Hematopoietic multipotent progenitor cell treated with erythropoietin and hydrocortisone succinate and interleukin-3 and kit ligand, for 6 days (in vitro differentiated cells): ENCODE data around the gene GSTO2.
A peak's percentile ranks its signal among the peaks of the same experiment; 100 is the strongest.

Experiments
- DNase-seq: peaks from one replicate; pipeline ENCODE4 v3.0.0-alpha.2; 2015

GSTO2 gene

DNA sequence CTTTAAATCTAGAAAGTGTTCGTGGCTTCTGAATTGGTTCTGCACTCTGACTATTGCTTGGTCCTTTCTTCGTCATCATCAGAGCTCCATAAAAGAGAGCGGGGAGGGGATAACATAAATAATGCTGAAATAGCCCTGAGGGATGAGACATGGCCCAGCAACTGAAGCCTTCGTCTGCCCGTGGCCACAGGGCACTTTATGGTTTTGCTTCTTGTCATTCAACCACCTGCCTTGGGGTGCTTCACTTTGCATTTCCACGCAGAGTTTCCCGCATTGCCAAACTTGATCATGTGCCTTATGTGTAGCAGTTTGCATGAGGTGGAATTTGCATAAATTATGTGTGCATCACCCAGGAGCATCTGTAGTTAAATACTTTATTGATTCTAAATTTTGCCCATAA is 15.9 kb downstream of the GSTO2 start:
- DNase-seq, result no peak

- DNase-seq, result no peak
These were observed 18.0 kb downstream of the GSTO2 start for GRCh38 chr10:104286939-104287338.

DNA sequence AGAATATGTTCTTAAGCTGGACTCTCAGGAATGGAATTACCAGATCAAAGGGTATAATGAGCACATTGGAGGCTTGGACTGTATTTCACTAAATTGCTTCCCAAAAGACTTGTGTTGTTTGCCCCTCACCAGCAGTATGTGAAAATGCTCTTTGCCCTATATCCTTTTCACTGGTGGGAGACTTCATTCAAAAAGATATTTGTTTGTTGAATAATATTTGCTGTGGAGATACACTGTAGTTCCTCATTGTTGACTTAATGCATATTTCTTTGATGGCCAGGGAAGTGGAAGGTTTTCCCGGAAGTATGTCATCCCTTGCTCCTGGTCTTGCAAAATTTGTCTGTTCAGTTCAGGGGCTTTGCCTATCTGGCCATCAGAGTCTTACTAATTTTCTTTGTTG is 19.4 kb downstream of the GSTO2 start:
- DNase-seq, result no peak

- peak; percentile 94 for DNase-seq
These were observed 22.5 kb downstream of the GSTO2 start for GRCh38 chr10:104291439-104291951.

DNA sequence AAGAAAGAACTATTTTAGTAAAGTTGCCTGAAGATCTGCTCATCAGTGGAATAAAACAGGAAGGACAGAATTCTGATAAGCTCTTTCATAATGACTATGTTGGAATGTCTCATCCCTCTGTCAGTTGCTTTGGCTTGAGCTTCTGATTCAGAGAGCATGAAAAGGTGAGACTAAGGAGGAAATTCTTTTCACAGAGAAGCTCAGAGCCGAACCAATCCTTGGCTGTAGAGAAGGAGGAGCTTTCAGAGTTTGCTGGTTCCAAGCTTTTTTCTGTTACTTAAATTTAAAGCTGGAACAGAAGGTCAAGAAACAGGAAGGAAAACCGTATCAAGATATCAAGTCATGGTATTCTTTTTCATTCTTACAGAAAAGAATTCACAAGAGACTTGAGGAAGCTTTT is 24.0 kb downstream of the GSTO2 start:
- no peak for DNase-seq

- DNase-seq, result no peak
These were observed 24.9 kb downstream of the GSTO2 start for GRCh38 chr10:104293781-104294321.

DNA sequence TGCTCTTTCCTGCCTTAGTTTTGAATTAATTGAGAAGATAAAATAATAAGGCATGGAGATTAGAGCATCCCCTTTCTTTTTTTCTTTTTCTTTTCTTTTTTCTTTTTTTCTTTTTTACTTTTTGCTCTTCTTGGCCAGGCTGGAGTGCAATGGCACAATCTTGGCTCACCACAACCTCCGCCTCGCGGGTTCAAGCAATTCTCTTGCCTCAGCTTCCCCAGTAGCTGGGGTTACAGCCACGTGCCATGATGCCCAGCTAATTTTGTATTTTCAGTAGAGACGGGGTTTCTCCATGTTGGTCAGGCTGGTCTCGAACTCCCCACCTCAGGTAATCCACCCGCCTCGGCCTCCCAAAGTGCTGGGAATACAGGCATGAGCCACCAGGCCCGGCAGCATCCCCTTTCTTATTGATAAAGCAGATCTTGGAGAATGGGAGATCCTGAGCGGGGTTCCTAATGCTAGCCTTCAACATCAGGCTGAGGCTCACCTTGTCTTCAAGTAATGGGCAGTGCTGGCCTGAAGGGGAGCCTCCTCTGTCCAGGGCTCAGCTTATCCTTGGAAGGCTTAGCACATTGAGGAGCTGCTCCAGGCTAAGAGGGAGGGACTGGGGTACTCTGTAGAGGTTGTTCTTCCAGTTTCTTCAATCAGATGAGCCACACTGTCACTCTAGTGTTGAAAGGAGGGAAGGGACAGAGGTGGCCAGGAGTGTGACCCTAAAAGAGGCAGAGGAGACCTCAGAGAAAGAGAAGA is 27.9 kb downstream of the GSTO2 start:
- DNase-seq, result no peak

- peak; percentile 50 for DNase-seq
These were observed 29.0 kb downstream of the GSTO2 start for GRCh38 chr10:104297697-104298660.

DNA sequence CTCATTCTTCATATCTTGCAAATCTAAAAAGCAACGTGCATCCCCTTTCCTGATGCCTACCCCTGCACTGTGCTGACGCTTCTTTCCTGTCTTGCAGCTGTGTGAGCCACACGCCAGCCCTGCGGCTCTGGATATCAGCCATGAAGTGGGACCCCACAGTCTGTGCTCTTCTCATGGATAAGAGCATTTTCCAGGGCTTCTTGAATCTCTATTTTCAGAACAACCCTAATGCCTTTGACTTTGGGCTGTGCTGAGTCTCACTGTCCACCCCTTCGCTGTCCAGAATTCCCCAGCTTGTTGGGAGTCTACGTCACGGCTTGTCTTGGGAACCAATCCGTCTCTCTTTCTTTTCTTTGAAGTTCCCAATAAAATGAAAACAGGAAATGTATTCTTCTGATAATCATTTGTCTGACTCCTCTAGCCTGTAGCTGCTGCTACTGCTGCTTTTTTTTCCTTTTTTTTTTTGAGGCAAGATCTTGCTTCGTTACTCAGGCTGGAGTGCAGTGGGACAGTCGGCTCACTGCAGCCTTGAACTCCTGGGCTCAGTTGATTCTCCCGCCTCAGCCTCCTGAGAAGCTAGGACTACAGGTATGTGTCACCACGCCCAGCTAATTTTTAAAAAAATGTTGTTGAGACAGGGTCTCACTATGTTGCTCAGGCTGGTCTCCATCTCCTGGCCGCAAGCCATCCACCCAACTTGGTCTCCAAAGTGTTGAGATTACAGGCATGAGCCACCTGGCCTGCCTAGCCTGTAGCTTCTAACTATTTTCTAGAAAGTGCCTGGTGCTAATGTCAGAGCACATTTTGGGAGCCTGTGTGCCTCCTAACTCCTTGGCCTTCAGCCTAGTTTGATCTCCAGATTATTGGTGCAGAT is 30.3 kb downstream of the GSTO2 start:
- DNase-seq, result no peak

GRCh38 chr10:104300002-104300735 is 31.2 kb downstream of the GSTO2 start:
- DNase-seq, result no peak

DNA sequence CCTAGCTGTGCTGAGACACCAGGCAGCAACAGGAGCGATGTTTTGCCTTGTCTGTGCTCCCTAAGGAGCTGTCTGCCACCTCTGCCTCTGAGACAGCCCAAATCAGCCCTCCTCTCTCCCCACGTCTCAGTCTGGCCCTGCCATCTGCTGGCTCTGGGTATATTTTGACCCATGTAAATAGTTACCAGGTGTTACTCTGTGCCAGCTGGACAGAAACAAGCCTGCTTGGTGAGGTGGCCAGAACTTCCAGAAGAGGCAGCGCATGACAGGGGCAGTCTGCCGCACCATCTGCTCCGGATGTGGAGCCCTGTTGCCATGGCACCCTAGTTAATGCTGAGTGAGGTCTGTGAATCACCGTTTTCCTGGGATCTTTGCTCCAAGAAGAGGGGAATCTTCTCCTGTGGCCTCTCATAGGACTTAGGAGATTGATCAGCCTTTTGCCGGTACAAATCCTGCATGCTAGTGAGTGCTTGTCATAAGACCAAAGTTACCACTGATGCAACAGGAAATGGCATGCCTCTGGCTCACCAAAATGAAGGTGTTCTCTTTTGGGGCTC is 31.8 kb downstream of the GSTO2 start:
- DNase-seq, result no peak

DNA sequence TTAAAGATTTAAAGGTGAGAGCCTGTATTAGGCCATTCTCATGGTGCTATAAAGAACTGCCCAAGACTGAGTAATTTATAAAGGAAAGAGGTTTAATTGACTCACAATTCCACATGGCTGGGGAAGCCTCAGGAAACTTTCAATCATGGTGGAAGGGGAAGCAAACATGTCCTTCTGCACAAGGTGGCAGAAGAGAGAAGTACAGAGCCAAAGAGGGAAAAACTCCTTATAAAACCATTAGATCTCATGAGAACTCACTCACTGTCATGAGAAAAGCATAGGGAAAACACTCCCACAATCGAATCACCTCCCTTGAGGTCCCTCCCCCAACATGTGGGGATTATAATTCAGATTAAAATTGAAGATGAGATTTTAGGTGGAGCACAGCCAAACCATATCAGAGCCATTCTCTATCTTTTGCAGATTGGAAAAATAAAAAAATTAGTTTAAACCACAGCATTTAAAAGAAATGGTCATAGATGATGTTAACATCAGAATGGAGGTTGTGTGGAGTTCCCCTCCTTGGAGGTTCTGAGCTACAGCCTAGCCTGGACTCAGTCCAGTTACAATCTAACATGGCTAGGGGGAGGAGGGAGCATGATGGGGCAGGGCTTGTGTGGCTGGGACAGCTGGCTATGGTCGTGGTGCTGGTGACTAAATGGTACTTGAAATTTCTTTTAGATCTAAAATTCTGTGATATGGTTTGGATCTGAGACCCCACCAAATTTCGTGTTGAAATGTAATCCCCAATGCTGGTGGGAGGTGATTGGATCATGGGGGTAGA is 33.1 kb downstream of the GSTO2 start:
- DNase-seq, result no peak

GRCh38 chr10:104303594-104304355 is 34.8 kb downstream of the GSTO2 start:
- DNase-seq, result no peak

DNA sequence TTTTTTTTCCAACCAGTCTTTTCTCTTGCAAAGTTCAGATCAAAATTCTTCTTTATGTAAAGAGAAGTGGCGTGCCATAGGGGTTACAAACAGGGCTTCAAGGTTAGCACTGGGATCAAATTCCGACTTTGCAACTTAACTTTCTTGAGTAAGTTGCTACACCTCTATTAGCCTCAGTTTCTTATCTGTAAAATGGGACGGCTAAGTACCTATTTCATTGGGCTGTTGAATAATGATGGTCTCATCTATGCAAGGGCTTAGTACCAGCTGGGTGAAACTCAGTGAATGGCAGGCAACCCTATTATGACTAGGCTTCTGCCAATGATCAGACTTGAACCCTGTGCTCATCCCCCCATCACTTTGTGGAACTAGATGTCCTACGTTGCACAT is 35.4 kb downstream of the GSTO2 start:
- DNase-seq, result no peak

DNA sequence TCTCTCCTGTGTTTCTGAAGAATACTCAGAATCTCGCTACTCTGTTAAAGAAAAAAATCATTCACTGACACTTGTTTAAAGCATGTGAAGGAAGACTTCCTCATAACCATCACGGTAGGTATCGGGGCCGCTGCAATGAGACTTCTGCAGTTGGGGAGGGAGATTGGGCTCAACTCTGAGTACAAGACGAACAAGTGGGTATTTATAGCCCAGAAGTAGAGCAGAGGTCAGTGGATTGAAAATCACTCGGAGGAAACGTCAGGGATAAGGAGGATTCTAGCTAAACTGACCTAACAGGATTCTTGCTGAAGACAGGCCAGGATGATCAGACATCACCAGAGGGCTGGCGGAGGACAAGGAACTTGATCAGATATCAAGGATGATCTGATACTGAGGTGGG is 35.9 kb downstream of the GSTO2 start:
- DNase-seq, result no peak

- no peak for DNase-seq
These were observed 37.9 kb downstream of the GSTO2 start for GRCh38 chr10:104306897-104307296.

- no peak for DNase-seq
These were observed 38.8 kb downstream of the GSTO2 start for GRCh38 chr10:104307576-104308438.

DNA sequence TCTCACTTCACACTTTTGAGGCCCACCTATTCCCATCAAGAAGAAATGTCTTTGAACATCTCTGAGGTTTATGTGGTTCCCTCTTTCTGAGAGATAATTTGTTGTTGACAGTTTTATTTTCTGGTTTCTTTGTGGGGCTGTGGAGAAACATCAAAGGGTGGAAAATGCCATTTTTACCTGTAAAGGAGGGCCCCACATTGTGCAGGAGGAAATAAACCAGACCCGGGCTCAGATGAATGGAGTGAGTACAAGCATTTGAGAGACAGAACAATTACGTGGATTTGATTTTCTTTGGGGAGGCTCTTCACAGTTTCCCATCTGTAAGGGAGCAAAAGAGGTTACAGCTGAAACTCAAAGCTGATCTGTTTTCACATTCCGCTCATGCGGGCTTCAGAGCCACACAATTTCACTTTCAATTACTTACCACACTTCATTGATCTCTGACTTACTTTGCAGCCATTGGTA is 39.5 kb downstream of the GSTO2 start:
- no peak for DNase-seq
